ENCODE data around the gene TNFSF18. TPM values are rescaled to one million over a fixed set of nuclear protein-coding genes. Genes with fewer than 3 reads are reported as not detected.

The TNFSF18 gene
- total and polyA plus RNA-seq, 2 of the 4 experiments (the other 2 are of a cell fraction), result 0.12 to 0.18 TPM

Other genes starting within 250 kb of the TNFSF18 start
- 19.7 and 23.6 TPM in 2 replicates for gene TNFSF4, start 156.4 kb upstream of the TNFSF18 start, total RNA-seq (2012; rRNA removed)
- 10.8 and 13.4 TPM in 2 replicates for gene TNFSF4, start 156.4 kb upstream of the TNFSF18 start, polyA plus RNA-seq (2012; rRNA removed)